ENCODE data around the gene MYEOV. TPM values are rescaled to one million over a fixed set of nuclear protein-coding genes. Genes with fewer than 3 reads are reported as not detected.

MYEOV gene
- total RNA-seq, 1 experiment from 2014 or later, result 0.64 TPM

GRCh38 chr11:69285766-69286165, 8.2 kb upstream of the MYEOV start:
- no peak for DNase-seq (ENCODE audit: extremely low read depth, low read depth)

- no peak for DNase-seq (ENCODE audit: extremely low read depth, low read depth)
Observed at GRCh38 chr11:69286374-69287371, 7.3 kb upstream of the MYEOV start.

- no peak for DNase-seq (ENCODE audit: extremely low read depth, low read depth)
Observed at GRCh38 chr11:69287968-69288882, 5.7 kb upstream of the MYEOV start.

- no peak for DNase-seq (ENCODE audit: extremely low read depth, low read depth)
Observed at GRCh38 chr11:69288883-69289242, 5.1 kb upstream of the MYEOV start.

GRCh38 chr11:69290806-69291205, 3.1 kb upstream of the MYEOV start:
- DNase-seq (ENCODE audit: extremely low read depth, low read depth), result no peak

- no peak for DNase-seq (ENCODE audit: extremely low read depth, low read depth)
Observed at GRCh38 chr11:69291459-69292110, 2.4 kb upstream of the MYEOV start.

- DNase-seq (ENCODE audit: extremely low read depth, low read depth), result no peak
Observed at GRCh38 chr11:69292221-69292648, 1.7 kb upstream of the MYEOV start.

GRCh38 chr11:69293087-69293486, 868 bp upstream of the MYEOV start:
- DNase-seq (ENCODE audit: extremely low read depth, low read depth), result peak; percentile 61

- DNase-seq (ENCODE audit: extremely low read depth, low read depth), result no peak
Observed at GRCh38 chr11:69294571-69295078, 670 bp downstream of the MYEOV start.

GRCh38 chr11:69295079-69295994, 1.4 kb downstream of the MYEOV start:
- DNase-seq (ENCODE audit: extremely low read depth, low read depth), result no peak

GRCh38 chr11:69295995-69296889, 2.3 kb downstream of the MYEOV start:
- DNase-seq (ENCODE audit: extremely low read depth, low read depth), result peak; percentile 76

GRCh38 chr11:69296890-69297786, 3.2 kb downstream of the MYEOV start:
- peak; percentile 91 for DNase-seq (ENCODE audit: extremely low read depth, low read depth)

GRCh38 chr11:69297787-69298266, 3.9 kb downstream of the MYEOV start:
- DNase-seq (ENCODE audit: extremely low read depth, low read depth), result no peak

- peak; percentile 72 for DNase-seq (ENCODE audit: extremely low read depth, low read depth)
Observed at GRCh38 chr11:69298267-69299022, 4.5 kb downstream of the MYEOV start.

- no peak for DNase-seq (ENCODE audit: extremely low read depth, low read depth)
Observed at GRCh38 chr11:69299023-69299461, 5.1 kb downstream of the MYEOV start.

GRCh38 chr11:69299572-69299971, 5.6 kb downstream of the MYEOV start:
- no peak for DNase-seq (ENCODE audit: extremely low read depth, low read depth)
